ENCODE measurements around the gene SERTAD2. TPM values are rescaled to one million over a fixed set of nuclear protein-coding genes. Genes with fewer than 3 reads are reported as not detected.

SERTAD2 gene, protein sequence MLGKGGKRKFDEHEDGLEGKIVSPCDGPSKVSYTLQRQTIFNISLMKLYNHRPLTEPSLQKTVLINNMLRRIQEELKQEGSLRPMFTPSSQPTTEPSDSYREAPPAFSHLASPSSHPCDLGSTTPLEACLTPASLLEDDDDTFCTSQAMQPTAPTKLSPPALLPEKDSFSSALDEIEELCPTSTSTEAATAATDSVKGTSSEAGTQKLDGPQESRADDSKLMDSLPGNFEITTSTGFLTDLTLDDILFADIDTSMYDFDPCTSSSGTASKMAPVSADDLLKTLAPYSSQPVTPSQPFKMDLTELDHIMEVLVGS
- 10 to 100 TPM; 15.6 to 23.9 TPM for total RNA-seq

DNA sequence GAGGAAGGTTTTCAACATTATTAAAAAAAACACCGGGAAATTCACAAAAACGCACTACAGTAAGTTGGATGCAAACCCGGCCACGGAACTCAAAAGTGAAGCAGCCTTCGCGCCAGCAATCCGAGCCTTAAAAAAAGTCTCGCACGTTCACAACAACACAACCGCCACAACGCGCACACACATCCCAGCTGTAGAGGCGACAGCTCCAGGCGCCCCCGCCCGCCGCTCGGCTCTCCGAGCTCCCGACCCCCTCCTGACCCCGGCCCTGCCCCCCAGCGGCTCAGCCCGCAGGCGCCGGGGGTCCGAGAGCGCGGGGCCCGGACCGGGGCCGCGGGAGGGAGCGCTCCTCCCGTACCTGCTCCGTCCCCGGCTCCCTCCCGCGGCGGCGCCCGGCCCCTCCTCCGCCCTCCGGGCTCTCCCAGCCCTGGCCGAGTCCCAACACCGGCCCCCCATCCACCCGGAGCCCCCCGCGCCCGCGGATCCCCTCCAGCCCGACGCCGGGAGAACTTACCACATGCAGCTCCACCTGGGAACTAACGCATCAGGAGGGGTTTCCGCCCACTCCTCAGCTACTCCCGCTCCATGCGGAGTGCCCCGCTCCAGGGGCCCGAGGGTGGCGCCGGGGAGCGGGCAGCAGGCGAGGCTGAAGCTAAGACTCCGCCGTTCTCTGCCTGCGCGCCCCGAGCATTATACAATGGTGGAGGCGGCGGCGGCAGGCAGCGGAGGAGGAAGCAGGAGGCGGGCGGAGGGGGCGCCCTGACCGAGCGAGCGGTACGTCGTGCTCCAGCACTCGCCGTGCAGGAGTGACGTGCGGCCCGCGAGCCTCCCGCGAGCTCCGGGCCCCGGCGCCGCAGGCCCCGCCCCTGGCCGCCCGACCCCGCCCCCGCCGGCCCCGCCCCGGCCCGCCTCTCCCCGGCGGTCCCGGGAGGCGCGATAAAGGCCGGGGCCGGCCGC lies at the start of gene SERTAD2:
Gene SERTAD2 (minus strand): TSS at position 805 of the 954 bp plus-strand sequence. CDS start 17,042 bp downstream, outside the sequence.
- H3K27me3 Mint-ChIP-seq: no peaks in the 10 kb centered on the region
- peak within 1 kb of the TSS; percentile 88 for H3K4me3 Mint-ChIP-seq
- ATAC-seq (peak; percentile 90 to 93), DNase-seq (ENCODE audit: low spot score) (peak; percentile 92)
- H3K4me1 Mint-ChIP-seq (ENCODE audit: low read depth in 2 of 2): peaks cover 31 to 49% of the 10 kb centered on the region in 2 donors
- peak within 1 kb of the TSS; percentile 85 to 90 for H3K27ac Mint-ChIP-seq
- no peaks in the 10 kb centered on the region for H3K9me3 Mint-ChIP-seq
- no peaks in the 10 kb centered on the region for H3K36me3 Mint-ChIP-seq

DNA sequence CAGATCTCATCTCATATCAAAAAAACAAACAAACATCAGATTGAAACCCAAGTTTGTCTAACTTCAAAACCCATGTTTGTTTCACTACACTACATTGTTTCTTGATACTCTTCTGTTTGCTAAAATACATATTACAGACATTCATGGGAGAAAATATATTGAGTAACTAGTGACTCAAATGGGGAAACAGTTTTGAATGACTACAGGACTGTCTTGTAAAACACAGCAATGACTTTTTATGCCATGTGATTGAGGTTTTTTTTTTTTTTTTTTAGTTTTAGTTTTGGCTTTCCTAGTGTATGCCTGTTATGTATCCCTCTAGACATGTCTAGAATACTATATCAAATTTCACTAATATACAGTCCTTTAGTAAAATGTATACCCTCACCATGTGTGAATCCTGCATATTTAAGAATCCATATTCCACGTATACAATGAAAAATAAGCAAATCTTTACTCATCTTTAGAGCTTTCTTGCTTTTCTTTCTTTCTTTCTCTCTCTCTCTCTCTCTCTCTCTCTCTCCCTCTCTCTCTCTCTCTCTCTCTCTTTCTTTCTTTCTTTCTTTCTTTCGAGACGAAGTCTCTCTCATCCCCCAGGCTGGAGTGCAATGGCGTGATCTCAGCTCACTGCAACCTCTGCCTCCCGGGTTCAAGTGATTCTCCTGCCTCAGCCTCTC lies 46.6 kb upstream of the SERTAD2 start:
- Mint-ChIP-seq H3K4me1 (ENCODE audit: low read depth in 2 of 2) (peaks cover 44 to 52% of the 10 kb centered on the region in 2 donors), H3K9me3 (no peaks in the 10 kb centered on the region), H3K36me3 (no peaks in the 10 kb centered on the region), H3K4me3 (peak overlapping the region; percentile 74), H3K27me3 (no peaks in the 10 kb centered on the region), H3K27ac (peak overlapping the region; percentile 88 to 91)
- no peak for DNase-seq (ENCODE audit: low spot score)
- peak; percentile 74 to 83 for ATAC-seq

DNA sequence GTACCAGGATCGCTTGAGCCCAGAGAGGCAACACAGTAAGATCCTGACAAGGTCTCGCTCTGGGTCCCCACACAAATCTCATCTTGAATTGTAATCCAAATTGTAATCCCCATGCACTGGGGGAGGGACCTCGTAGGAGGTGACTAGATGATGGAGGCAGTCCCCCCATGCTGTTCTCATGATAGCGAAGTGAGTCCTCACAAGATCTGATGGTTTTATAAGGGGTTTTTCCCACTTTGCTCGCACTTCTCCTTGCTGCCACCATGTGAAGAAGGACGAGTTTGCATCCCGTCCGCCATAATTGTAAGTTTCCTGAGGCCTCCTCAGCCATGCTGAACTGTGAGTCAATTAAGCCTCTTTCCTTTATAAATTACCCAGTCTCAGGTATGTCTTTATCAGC lies 46.0 kb upstream of the SERTAD2 start:
- no peaks in the 10 kb centered on the region for H3K27me3 Mint-ChIP-seq

DNA sequence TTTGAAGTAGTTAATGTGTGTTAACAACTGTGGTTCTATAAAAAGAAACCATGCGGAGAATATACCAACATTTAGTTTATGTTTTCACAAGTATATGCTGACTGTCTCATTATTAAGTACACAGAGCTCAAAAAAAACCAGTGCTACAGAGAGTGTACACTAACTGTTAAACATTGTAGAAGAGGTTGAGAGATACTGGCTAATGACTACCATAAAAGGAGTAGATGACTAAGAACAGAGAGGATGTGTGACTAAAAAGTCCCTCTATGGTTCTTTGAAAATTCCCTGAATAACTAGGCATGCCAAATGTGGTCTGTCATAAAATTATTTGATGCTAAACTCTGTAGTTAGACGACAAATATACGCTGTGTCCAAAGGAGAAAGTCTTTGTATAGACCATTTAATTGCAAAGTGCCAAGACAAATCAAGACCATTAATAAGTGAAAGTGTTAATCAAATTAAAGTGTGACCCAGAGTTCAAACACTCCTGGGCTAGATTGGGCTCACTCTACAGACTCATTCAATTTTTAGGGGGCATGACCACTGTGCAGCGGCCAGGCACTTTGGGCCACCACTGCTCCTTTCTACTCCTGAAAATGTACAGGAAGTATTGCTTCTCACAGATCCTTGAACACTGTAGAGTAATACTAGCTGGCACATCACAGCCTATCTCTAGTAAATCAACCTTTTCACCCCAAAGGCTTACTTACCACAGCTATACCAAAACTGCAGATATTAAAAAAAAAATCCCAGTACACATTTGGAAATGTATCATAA lies 45.1 kb upstream of the SERTAD2 start:
- Mint-ChIP-seq H3K27ac (peak overlapping the region; percentile 88 to 91), H3K4me1 (ENCODE audit: low read depth in 2 of 2) (peaks cover 44 to 52% of the 10 kb centered on the region in 2 donors)
- no peak for DNase-seq (ENCODE audit: low spot score)

More for the DNA sequence above, 46.0 kb upstream of the SERTAD2 start:
- peak; percentile 7 to 42 for ATAC-seq
- peak overlapping the region; percentile 74 for H3K4me3 Mint-ChIP-seq
- H3K27ac Mint-ChIP-seq: peak overlapping the region; percentile 88 to 91
- no peak for DNase-seq (ENCODE audit: low spot score)
- no peaks in the 10 kb centered on the region for H3K9me3 Mint-ChIP-seq
- H3K4me1 Mint-ChIP-seq (ENCODE audit: low read depth in 2 of 2): peaks cover 44 to 52% of the 10 kb centered on the region in 2 donors
- H3K36me3 Mint-ChIP-seq: no peaks in the 10 kb centered on the region

DNA sequence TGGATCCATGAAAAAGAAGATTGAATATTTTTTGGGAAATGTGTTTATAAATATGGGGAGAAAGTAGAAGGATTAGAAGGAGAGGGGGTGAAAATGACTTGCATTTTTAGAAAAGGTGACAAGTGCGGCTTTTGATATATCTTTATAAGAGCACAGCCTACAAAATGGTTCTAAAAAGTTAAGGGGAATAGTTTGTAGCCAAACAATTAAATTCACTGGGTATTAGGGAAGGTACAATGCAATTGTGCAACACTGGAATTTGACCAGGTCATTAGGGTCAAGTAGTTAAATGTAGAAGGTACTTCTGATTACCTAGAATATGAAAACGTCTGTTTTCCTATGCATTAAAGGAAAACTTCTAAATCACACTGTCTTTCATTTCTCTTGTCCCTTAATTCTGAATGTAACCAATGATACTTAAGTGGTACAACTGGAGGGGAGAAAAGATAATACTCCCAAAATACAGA lies 44.5 kb upstream of the SERTAD2 start:
- Mint-ChIP-seq H3K27ac (peak overlapping the region; percentile 88 to 91), H3K4me3 (peak overlapping the region; percentile 74), H3K4me1 (ENCODE audit: low read depth in 2 of 2) (peaks cover 44 to 52% of the 10 kb centered on the region in 2 donors)

More for the DNA sequence above, 45.1 kb upstream of the SERTAD2 start:
- H3K9me3 Mint-ChIP-seq: no peaks in the 10 kb centered on the region
- no peaks in the 10 kb centered on the region for H3K27me3 Mint-ChIP-seq
- peak overlapping the region; percentile 74 for H3K4me3 Mint-ChIP-seq
- ATAC-seq: peak; percentile 90 to 94
- no peaks in the 10 kb centered on the region for H3K36me3 Mint-ChIP-seq

DNA sequence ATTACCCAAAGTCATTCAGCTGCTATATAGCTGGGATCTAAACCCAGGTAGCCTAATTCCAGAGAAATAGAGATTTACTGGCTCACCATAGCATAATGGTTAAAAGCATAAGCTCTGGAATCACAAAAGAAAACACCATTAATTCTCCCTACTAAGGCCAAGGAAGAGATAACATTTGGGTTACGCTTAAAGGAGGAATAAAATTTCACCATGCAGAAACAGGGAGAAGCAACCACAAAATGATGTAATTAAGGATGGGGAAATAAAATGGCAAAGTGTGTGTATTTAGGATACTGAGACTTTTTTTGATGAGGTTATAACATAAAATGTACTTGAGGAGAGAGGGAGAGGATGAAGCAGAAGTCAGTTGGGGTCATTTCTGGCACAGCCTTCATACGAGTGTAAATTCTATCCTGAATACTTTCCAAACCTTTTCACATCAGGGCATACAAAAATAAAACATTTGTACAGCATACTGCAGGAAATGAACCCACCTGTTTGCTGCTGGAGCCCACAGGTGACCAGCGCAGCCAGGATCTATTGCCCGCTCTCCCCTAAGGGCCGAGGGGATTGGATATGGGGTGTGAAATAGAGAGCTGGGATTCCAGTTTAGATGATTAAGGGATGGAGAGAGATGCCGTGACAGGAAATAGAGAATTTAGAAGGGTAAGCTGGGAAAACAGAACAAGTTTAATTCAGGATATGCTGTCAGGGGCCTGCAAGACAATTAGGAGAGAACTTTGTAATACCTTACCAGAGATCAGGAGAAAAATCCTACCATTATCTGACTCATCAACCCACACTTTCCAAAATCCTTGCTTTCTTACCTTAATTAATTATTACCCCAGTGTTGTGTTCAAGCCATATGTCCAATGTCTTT lies 43.8 kb upstream of the SERTAD2 start:
- Mint-ChIP-seq H3K4me3 (peak overlapping the region; percentile 74), H3K4me1 (ENCODE audit: low read depth in 2 of 2) (peaks cover 44 to 52% of the 10 kb centered on the region in 2 donors), H3K27me3 (peaks cover 0 to 3% of the 10 kb centered on the region in 2 donors), H3K36me3 (no peaks in the 10 kb centered on the region), H3K27ac (peak overlapping the region; percentile 88 to 91), H3K9me3 (no peaks in the 10 kb centered on the region)
- DNase-seq (ENCODE audit: low spot score) (no peak), ATAC-seq (no peak)

More for the DNA sequence above, 44.5 kb upstream of the SERTAD2 start:
- no peak for ATAC-seq
- no peaks in the 10 kb centered on the region for H3K9me3 Mint-ChIP-seq
- H3K27me3 Mint-ChIP-seq: peaks cover 0 to 3% of the 10 kb centered on the region in 2 donors
- H3K36me3 Mint-ChIP-seq: no peaks in the 10 kb centered on the region
- no peak for DNase-seq (ENCODE audit: low spot score)

DNA sequence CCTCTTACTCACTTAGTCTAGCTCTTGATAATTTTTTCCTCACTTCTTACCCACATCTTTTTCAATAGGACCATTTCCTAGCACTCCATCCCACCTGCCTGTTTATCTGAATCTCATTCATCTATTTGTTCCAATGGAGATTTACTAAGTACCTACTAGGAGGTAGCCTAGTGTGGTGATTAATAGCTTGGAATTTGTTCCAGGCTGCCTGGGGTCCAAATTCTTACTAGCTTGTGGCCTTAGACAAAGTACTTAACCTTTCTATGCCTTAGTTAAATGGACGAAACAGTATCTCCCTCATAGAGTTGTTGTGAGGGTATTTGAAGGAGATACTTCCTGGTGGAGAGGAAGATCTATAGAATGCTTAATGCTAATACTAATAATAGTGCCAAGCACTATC lies 42.9 kb upstream of the SERTAD2 start:
- Mint-ChIP-seq H3K4me3 (no peak overlapping the region), H3K27ac (no peak overlapping the region), H3K4me1 (ENCODE audit: low read depth in 2 of 2) (peaks cover 44 to 52% of the 10 kb centered on the region in 2 donors)

DNA sequence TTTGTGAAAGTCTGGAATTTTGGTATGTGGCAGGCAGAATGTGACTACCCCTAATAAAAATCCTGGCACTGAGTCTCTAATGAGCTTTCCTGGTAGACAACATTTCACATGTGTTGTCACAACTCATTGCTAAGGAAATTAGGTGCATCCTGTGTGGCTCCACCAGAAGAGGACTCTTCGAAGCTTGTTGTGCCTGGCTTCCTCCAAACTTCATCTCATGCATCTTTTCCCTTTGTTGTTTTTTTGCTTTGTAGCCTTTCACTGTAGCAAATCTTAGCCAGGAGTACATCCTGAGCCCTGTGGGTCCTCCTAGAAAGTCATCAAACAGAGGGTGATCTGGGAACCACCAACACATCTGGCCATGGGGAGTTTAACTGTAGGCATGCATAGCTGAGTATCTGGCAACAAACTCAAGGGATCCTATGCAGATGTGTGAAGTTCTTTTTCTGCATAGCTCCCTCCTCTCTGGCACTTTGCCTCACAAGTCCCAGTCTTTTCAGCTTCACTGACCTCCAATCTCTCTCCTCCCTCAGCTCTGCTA lies 42.1 kb upstream of the SERTAD2 start:
- H3K36me3 Mint-ChIP-seq: no peaks in the 10 kb centered on the region
- no peaks in the 10 kb centered on the region for H3K9me3 Mint-ChIP-seq
- peaks cover 0 to 3% of the 10 kb centered on the region in 2 donors for H3K27me3 Mint-ChIP-seq
- no peak for DNase-seq (ENCODE audit: low spot score)
- H3K4me3 Mint-ChIP-seq: no peak overlapping the region
- no peak overlapping the region for H3K27ac Mint-ChIP-seq
- no peak for ATAC-seq
- H3K4me1 Mint-ChIP-seq (ENCODE audit: low read depth in 2 of 2): peaks cover 40 to 47% of the 10 kb centered on the region in 2 donors

More for the DNA sequence above, 42.9 kb upstream of the SERTAD2 start:
- ATAC-seq: no peak
- H3K27me3 Mint-ChIP-seq: peaks cover 0 to 3% of the 10 kb centered on the region in 2 donors
- no peak for DNase-seq (ENCODE audit: low spot score)
- H3K36me3 Mint-ChIP-seq: no peaks in the 10 kb centered on the region
- H3K9me3 Mint-ChIP-seq: no peaks in the 10 kb centered on the region

DNA sequence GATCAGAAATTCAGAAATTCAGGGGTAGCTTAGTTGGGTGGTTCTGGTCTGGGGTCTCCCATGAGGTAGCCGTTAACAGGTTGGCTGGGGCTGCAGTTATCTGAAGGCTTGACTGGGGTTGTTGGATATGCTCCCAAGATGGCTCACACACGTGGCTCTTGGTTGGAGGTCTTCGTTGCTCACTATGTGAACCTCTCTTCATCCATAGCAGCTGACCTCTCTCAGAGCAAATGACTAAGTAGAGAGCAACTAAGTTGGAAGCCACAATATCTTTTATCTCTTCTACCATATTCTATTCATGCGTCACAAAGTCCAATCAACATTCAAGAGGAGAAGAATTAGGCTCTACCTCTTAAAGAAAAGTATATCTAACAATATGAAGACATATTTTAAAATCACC lies 38.7 kb upstream of the SERTAD2 start:
- peaks cover 16 to 20% of the 10 kb centered on the region in 2 donors for H3K4me1 Mint-ChIP-seq (ENCODE audit: low read depth in 2 of 2)
- no peaks in the 10 kb centered on the region for H3K36me3 Mint-ChIP-seq
- H3K27me3 Mint-ChIP-seq: peaks cover 5 to 10% of the 10 kb centered on the region in 2 donors
- DNase-seq (ENCODE audit: low spot score) (no peak), ATAC-seq (no peak)
- no peaks in the 10 kb centered on the region for H3K9me3 Mint-ChIP-seq
- H3K27ac Mint-ChIP-seq: no peak overlapping the region
- H3K4me3 Mint-ChIP-seq: no peak overlapping the region

DNA sequence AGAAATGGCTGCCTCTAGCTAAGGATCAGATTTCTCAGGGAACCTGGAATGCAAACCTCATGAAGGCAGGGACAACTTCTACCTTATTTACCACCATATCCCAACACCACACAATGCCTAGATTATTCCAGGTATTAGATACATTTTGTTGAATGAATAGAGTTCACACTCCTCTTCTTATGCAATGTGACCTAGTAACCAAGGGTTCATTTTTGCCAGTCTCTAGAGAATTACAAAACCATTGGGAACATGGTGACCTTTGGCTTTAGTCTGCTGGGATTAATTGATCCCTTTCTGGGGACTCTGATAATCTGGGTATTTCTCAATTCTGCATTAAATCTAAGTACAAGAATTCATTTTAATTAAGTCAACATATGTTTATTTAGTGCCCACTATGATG lies 35.2 kb upstream of the SERTAD2 start:
- peaks cover 2 to 4% of the 10 kb centered on the region in 2 donors for H3K4me1 Mint-ChIP-seq (ENCODE audit: low read depth in 2 of 2)
- H3K36me3 Mint-ChIP-seq: no peaks in the 10 kb centered on the region
- no peak for DNase-seq (ENCODE audit: low spot score)
- H3K27ac Mint-ChIP-seq: peak overlapping the region in 1 of 2 donors; percentile 73
- no peak overlapping the region for H3K4me3 Mint-ChIP-seq
- no peaks in the 10 kb centered on the region for H3K9me3 Mint-ChIP-seq
- ATAC-seq: no peak
- H3K27me3 Mint-ChIP-seq: peaks cover 5 to 10% of the 10 kb centered on the region in 2 donors

DNA sequence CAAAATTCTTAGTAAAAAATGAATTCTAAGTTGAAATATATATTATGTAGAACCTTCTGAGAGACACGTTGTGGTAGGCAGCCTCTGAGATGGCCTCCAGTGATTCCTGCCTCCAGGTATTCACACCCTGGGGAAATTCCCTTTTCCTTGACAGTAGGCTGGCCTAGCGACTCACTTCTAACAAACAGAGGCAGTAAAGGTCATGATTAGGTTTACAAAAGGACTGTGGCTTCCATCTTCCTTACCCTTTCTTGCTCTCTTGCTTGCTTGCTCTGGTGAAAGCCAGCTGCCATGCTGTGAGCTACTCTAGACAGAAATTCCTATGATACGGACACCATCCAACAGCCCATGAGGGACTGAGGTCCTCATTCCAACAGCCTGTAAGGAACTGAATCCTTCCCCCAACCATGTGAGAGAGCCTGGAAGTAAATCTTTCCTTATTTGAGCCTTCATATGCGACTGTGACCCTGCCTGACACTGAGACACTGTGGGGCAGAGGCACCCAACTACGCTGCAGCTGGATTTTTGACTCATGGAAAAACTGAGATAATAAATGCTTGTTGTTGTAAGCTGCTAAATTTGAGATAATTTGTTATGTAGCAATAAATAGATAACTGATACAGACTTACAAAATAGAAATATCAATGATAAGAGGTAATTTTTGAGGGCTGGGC lies 32.7 kb upstream of the SERTAD2 start:
- no peak overlapping the region for H3K4me3 Mint-ChIP-seq
- ATAC-seq: no peak
- H3K27ac Mint-ChIP-seq: no peak overlapping the region
- DNase-seq (ENCODE audit: low spot score): no peak
- peaks cover 2 to 4% of the 10 kb centered on the region in 2 donors for H3K4me1 Mint-ChIP-seq (ENCODE audit: low read depth in 2 of 2)
- H3K9me3 Mint-ChIP-seq: no peaks in the 10 kb centered on the region
- H3K27me3 Mint-ChIP-seq: peaks cover 5 to 7% of the 10 kb centered on the region in 2 donors
- H3K36me3 Mint-ChIP-seq: no peaks in the 10 kb centered on the region
